ENCODE data around the gene TRIM44.

DNA sequence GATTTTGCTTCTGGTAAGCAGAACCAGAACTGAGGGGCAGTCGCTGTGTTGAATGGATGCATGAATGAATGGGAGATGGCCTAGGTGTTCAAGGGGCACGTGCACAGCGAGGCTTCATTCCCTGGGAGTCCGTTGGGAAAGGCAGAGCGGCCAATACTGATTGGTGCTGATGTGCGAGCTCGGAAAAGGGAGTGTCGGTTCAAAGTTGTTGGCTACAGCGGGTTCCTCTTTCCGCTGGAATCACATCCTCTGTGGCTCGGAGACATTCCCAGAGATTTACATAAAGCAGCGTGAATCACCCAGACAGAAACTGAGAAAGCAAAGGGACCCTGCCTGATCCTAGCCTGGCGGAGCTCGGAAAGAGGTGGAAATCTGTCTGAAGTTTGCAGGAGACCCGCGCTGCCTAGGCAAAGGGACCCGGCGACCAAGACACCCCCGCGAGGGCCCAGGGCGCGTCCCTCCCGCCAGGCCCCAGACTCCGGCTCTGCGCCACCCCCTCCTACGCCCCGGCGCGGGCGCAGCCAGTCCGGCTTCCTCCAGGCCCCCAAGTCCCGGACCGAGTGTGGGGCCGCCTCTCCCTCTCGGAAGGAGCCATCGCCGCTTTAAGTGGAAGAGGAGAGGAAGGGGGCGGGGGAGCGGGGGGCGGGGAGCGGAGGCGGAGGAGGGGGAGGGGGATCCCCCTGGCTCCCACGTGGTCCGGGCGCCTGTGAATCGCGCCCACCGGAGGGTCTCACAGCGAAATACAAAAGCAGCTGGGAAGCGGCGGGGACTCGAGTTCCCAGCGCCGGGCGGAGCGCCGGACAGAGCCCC is 44.7 kb upstream of the TRIM44 start, which contains the start of gene FJX1:
- TF ChIP-seq, protein P1, sequence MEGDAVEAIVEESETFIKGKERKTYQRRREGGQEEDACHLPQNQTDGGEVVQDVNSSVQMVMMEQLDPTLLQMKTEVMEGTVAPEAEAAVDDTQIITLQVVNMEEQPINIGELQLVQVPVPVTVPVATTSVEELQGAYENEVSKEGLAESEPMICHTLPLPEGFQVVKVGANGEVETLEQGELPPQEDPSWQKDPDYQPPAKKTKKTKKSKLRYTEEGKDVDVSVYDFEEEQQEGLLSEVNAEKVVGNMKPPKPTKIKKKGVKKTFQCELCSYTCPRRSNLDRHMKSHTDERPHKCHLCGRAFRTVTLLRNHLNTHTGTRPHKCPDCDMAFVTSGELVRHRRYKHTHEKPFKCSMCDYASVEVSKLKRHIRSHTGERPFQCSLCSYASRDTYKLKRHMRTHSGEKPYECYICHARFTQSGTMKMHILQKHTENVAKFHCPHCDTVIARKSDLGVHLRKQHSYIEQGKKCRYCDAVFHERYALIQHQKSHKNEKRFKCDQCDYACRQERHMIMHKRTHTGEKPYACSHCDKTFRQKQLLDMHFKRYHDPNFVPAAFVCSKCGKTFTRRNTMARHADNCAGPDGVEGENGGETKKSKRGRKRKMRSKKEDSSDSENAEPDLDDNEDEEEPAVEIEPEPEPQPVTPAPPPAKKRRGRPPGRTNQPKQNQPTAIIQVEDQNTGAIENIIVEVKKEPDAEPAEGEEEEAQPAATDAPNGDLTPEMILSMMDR (conservative IDR thresholded peaks at IDR 0.05; ENCODE audit: low read length) = no peak
- no peak for TF ChIP-seq EZH2phosphoT487 (IDR thresholded peaks at IDR 0.05; ENCODE audit: borderline replicate concordance, low read depth, low read length)
